SU-DHL-6 (cell line): Measurements from ENCODE around the gene FOXN3.

Source experiments
- H2AFZ ChIP-seq: fragments of 200-600 bp; sonication (generic); 2 replicates; pipeline ENCODE4 v1.6.1; 2014; ENCODE audit warnings: low read depth, mild to moderate bottlenecking, moderate library complexity, mixed read lengths, antibody characterized with exemption, low read length; ENCODE audit not compliant: severe bottlenecking
- H3F3A ChIP-seq: fragments of 200-600 bp; shearing (Covaris generic); 2 replicates; pipeline ENCODE4 v1.6.0; 2016; ENCODE audit warnings: antibody characterized with exemption, mild to moderate bottlenecking; ENCODE audit not compliant: insufficient read depth
- H3K27ac ChIP-seq: fragments of 200-600 bp; sonication (generic); 2 replicates; pipeline ENCODE4 v1.5.1; 2016; ENCODE audit warnings: low read depth, mild to moderate bottlenecking, low read length, moderate library complexity, mixed read lengths
- H3K27me3 ChIP-seq: fragments of 200-600 bp; sonication (generic), shearing (Covaris generic); 2 replicates; pipeline ENCODE4 v1.6.0; 2014; ENCODE audit warnings: mild to moderate bottlenecking, low read length
- H3K36me3 ChIP-seq: fragments of 200-600 bp; sonication (generic); 2 replicates; pipeline ENCODE4 v1.6.1; 2014; ENCODE audit warnings: mild to moderate bottlenecking, low read length, mixed read lengths
- H3K4me2 ChIP-seq: fragments of 300-600, 200-600 bp; shearing (Covaris generic), sonication (generic); 2 replicates; pipeline ENCODE4 v1.6.0; 2014; ENCODE audit warnings: low read length, low read depth, mild to moderate bottlenecking; ENCODE audit not compliant: poor library complexity, severe bottlenecking
- H3K4me3 ChIP-seq: fragments of 200-600 bp; sonication (generic); 2 replicates; pipeline ENCODE4 v1.5.1; 2014; ENCODE audit warnings: antibody characterized with exemption, low read length, mild to moderate bottlenecking, mixed read lengths; ENCODE audit not compliant: insufficient read depth, poor library complexity, severe bottlenecking
- H3K79me2 ChIP-seq: fragments of 200-600 bp; sonication (generic); 2 replicates; pipeline ENCODE4 v1.6.1; 2014; ENCODE audit warnings: mild to moderate bottlenecking, low read length, moderate library complexity; ENCODE audit not compliant: insufficient read depth
- H3K9ac ChIP-seq: fragments of 200-600 bp; sonication (generic); 2 replicates; pipeline ENCODE4 v1.7.0; 2014; ENCODE audit warnings: mild to moderate bottlenecking, low read length
- H3K9me2 ChIP-seq: fragments of 200-600 bp; sonication (generic); replicated peaks from 2 replicates; pipeline ENCODE4 v1.6.1; 2014; ENCODE audit warnings: low read length; ENCODE audit not compliant: insufficient read depth
- H3K9me3 ChIP-seq: fragments of 200-600 bp; sonication (generic); 2 replicates; pipeline ENCODE4 v1.6.1; 2014; ENCODE audit warnings: low read length, mixed read lengths; ENCODE audit not compliant: insufficient read depth
- H4K20me1 ChIP-seq: fragments of 200-600 bp; sonication (generic); 2 replicates; pipeline ENCODE4 v1.6.1; 2014; ENCODE audit warnings: low read depth, mild to moderate bottlenecking, antibody characterized with exemption, low read length, moderate library complexity, mixed read lengths
- EZH2phosphoT487 ChIP-seq: fragments of 200-600 bp; sonication (generic), shearing (Covaris generic); conservative IDR thresholded peaks from 2 replicates; pipeline ENCODE4 v1.6.1; 2018; ENCODE audit warnings: mild to moderate bottlenecking, antibody characterized with exemption, low read length, moderate library complexity, mixed read lengths
- TF ChIP-seq, protein P1 (sequence below): fragments of 200-600 bp; sonication (generic); IDR thresholded peaks from one replicate; pipeline ENCODE4 v1.5.1; 2017; ENCODE audit warnings: antibody characterized with exemption, mild to moderate bottlenecking, low read length, moderate library complexity; ENCODE audit not compliant: insufficient read depth, poor library complexity, severe bottlenecking

The FOXN3 gene, protein sequence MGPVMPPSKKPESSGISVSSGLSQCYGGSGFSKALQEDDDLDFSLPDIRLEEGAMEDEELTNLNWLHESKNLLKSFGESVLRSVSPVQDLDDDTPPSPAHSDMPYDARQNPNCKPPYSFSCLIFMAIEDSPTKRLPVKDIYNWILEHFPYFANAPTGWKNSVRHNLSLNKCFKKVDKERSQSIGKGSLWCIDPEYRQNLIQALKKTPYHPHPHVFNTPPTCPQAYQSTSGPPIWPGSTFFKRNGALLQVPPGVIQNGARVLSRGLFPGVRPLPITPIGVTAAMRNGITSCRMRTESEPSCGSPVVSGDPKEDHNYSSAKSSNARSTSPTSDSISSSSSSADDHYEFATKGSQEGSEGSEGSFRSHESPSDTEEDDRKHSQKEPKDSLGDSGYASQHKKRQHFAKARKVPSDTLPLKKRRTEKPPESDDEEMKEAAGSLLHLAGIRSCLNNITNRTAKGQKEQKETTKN

GRCh38 chr14:89417091-89417464, at the start of gene FOXN3:
FOXN3 (minus strand) TSS chr14:89417233; CDS start chr14:89412476, 4,757 bp downstream.
- H3K9me3 ChIP-seq, result no peaks in the 10 kb centered on the region
- TF ChIP-seq, protein P1, sequence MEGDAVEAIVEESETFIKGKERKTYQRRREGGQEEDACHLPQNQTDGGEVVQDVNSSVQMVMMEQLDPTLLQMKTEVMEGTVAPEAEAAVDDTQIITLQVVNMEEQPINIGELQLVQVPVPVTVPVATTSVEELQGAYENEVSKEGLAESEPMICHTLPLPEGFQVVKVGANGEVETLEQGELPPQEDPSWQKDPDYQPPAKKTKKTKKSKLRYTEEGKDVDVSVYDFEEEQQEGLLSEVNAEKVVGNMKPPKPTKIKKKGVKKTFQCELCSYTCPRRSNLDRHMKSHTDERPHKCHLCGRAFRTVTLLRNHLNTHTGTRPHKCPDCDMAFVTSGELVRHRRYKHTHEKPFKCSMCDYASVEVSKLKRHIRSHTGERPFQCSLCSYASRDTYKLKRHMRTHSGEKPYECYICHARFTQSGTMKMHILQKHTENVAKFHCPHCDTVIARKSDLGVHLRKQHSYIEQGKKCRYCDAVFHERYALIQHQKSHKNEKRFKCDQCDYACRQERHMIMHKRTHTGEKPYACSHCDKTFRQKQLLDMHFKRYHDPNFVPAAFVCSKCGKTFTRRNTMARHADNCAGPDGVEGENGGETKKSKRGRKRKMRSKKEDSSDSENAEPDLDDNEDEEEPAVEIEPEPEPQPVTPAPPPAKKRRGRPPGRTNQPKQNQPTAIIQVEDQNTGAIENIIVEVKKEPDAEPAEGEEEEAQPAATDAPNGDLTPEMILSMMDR, result no peak
- no peak for TF ChIP-seq EZH2phosphoT487
- H2AFZ ChIP-seq, result peak within 1 kb of the TSS; percentile 56
- H3K27ac ChIP-seq, result peak within 1 kb of the TSS; percentile 77
- H4K20me1 ChIP-seq, result no peaks in the 10 kb centered on the region
- peaks cover 48% of the 10 kb centered on the region for H3K79me2 ChIP-seq
- peak within 1 kb of the TSS; percentile 95 for H3K9ac ChIP-seq
- H3F3A ChIP-seq, result 0 out of 2 replicates have a peak, but pooled peaks cover 10% of the 10 kb centered on the region
- no peaks in the 10 kb centered on the region for H3K27me3 ChIP-seq
- H3K36me3 ChIP-seq, result no peaks in the 10 kb centered on the region
- peak within 1 kb of the TSS; percentile 78 for H3K4me3 ChIP-seq
- H3K9me2 ChIP-seq, result no peaks in the 10 kb centered on the region
- H3K4me2 ChIP-seq, result peak within 1 kb of the TSS; percentile 97

DNA sequence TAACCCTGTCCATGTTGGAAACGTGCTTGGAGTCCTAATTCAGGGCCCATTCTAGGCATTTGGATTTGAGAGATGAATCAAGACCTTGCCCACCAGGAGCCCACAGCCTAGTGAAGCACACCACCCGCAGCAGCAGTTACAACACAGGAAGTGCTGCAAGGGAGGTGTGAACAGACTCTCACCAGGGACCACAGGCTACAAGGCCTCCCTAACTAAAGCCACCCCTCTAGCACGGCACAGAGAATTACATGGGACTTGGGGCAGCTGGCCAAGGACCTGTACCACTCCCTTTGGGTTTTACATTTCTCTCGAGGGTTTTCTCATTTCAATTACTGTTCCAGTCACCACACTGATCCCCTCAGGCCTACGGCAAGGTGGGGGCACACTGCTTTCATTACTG, 49.5 kb upstream of the FOXN3 start:
- H4K20me1 ChIP-seq, result no peaks in the 10 kb centered on the region
- no peaks in the 10 kb centered on the region for H3K9me2 ChIP-seq
- H3K79me2 ChIP-seq, result peaks cover 3% of the 10 kb centered on the region; the same call in 1 of the 2 replicates
- no peak overlapping the region for H3K4me2 ChIP-seq
- TF ChIP-seq EZH2phosphoT487, result no peak
- TF ChIP-seq, protein P1, result no peak
- 0 out of 2 replicates have a peak, but pooled peaks cover 3% of the 10 kb centered on the region for H3F3A ChIP-seq
- no peaks in the 10 kb centered on the region for H3K36me3 ChIP-seq
- no peak overlapping the region for H3K27ac ChIP-seq
- H3K9ac ChIP-seq, result no peak overlapping the region
- no peaks in the 10 kb centered on the region for H3K9me3 ChIP-seq
- no peaks in the 10 kb centered on the region for H3K27me3 ChIP-seq
- no peak overlapping the region for H2AFZ ChIP-seq
- no peak overlapping the region for H3K4me3 ChIP-seq

GRCh38 chr14:89465876-89466275, 48.8 kb upstream of the FOXN3 start:
- no peaks in the 10 kb centered on the region for H4K20me1 ChIP-seq
- peaks cover 8% of the 10 kb centered on the region; the same call in 1 of the 2 replicates for H3K79me2 ChIP-seq
- no peak overlapping the region for H3K4me2 ChIP-seq
- no peaks in the 10 kb centered on the region for H3K9me2 ChIP-seq
- H3K36me3 ChIP-seq, result no peaks in the 10 kb centered on the region
- TF ChIP-seq, protein P1, result no peak
- TF ChIP-seq EZH2phosphoT487, result no peak
- no peaks in the 10 kb centered on the region for H3K27me3 ChIP-seq
- no peak overlapping the region for H3K27ac ChIP-seq
- no peaks in the 10 kb centered on the region for H3K9me3 ChIP-seq
- H2AFZ ChIP-seq, result no peak overlapping the region
- H3K9ac ChIP-seq, result no peak overlapping the region
- H3K4me3 ChIP-seq, result no peak overlapping the region
- H3F3A ChIP-seq, result 0 out of 2 replicates have a peak, but pooled peaks cover 6% of the 10 kb centered on the region
